WTC11 (cell line): ENCODE measurements around the gene ALK. TPM values are rescaled to one million over a fixed set of nuclear protein-coding genes. Genes with fewer than 3 reads are reported as not detected.

Experiments used
- ATAC-seq: fragments of 200-7000 bp; cut with Tn5 transposase; 2 replicates; pipeline ENCODE4 v1.10.0; 2021; ENCODE audit warnings: mild to moderate bottlenecking, moderate library complexity
- CTCF ChIA-PET: fragments of 300-600 bp; sonication (Branson Sonifier 250); formaldehyde crosslinking; loops from one replicate; lab custom pipeline; 2021; ENCODE audit warnings: antibody characterized with exemption; lab: Charles Lee
- POLR2A ChIA-PET: fragments of 350-600 bp; sonication (Branson Sonifier 250); formaldehyde crosslinking; loops from one replicate; lab custom pipeline; 2021; ENCODE audit warnings: antibody characterized with exemption; lab: Charles Lee
- DNase-seq: peaks from one replicate; pipeline ENCODE4 v3.0.0; 2021; ENCODE audit warnings: low spot score
- H3K27ac Mint-ChIP-seq: 2 replicates; pipeline ENCODE4 v1.8.0; 2021; ENCODE audit warnings: mixed read lengths
- H3K27me3 Mint-ChIP-seq: 2 replicates; pipeline ENCODE4 v1.8.0; 2021; ENCODE audit warnings: low read depth, mild to moderate bottlenecking, moderate library complexity, mixed read lengths
- H3K36me3 Mint-ChIP-seq: 2 replicates; pipeline ENCODE4 v1.8.0; 2021; ENCODE audit warnings: mixed read lengths
- H3K4me1 Mint-ChIP-seq: 2 replicates; pipeline ENCODE4 v1.8.0; 2022; ENCODE audit warnings: mixed read lengths
- H3K4me3 Mint-ChIP-seq: 2 replicates; pipeline ENCODE4 v1.8.0; 2021; ENCODE audit warnings: mild to moderate bottlenecking, moderate library complexity, mixed read lengths
- H3K9me3 Mint-ChIP-seq: 2 replicates; pipeline ENCODE4 v1.8.0; 2021; ENCODE audit warnings: mixed read lengths
- ATF1 ChIP-seq: sonication (generic); formaldehyde crosslinking; IDR thresholded peaks from 2 replicates; pipeline ENCODE4 v1.8.1; 2023; ENCODE audit warnings: mild to moderate bottlenecking, moderate library complexity, missing genetic modification reagents
- CREB1 ChIP-seq: sonication (generic); formaldehyde crosslinking; IDR thresholded peaks from 2 replicates; pipeline ENCODE4 v1.8.0; 2023; ENCODE audit warnings: mild to moderate bottlenecking, missing genetic modification reagents
- EMX1 ChIP-seq: fragments of 250-450 bp; sonication (Bioruptor Pico); IDR thresholded peaks from 2 replicates; pipeline ENCODE4 v1.8.0; 2021; ENCODE audit warnings: mild to moderate bottlenecking
- HMGA2 ChIP-seq: fragments of 250-450 bp; sonication (Bioruptor Pico); IDR thresholded peaks from 2 replicates; pipeline ENCODE4 v1.4.0; 2021; ENCODE audit warnings: mild to moderate bottlenecking, moderate library complexity
- IRF2 ChIP-seq: sonication (generic); formaldehyde crosslinking; IDR thresholded peaks from 2 replicates; pipeline ENCODE4 v1.8.0; 2022; ENCODE audit warnings: low read depth, missing genetic modification reagents, borderline replicate concordance
- JUN ChIP-seq: sonication (generic); formaldehyde crosslinking; IDR thresholded peaks from 2 replicates; pipeline ENCODE4 v1.8.0; 2023; ENCODE audit warnings: mild to moderate bottlenecking, missing genetic modification reagents
- NFE2L1 ChIP-seq: sonication (generic); formaldehyde crosslinking; IDR thresholded peaks from 2 replicates; pipeline ENCODE4 v1.8.1; 2023; ENCODE audit warnings: missing genetic modification reagents
- NR1H2 ChIP-seq: sonication (generic); formaldehyde crosslinking; IDR thresholded peaks from 2 replicates; pipeline ENCODE4 v1.9.0; 2021; ENCODE audit warnings: mild to moderate bottlenecking, moderate library complexity, missing genetic modification reagents
- PRRX2 ChIP-seq: fragments of 250-450 bp; sonication (Bioruptor Pico); IDR thresholded peaks from 2 replicates; pipeline ENCODE4 v1.8.0; 2021; ENCODE audit warnings: mild to moderate bottlenecking
- RELA ChIP-seq: sonication (generic); formaldehyde crosslinking; IDR thresholded peaks from 2 replicates; pipeline ENCODE4 v1.8.1; 2022; ENCODE audit warnings: missing genetic modification reagents, mild to moderate bottlenecking, borderline replicate concordance
- SMAD3 ChIP-seq: sonication (generic); formaldehyde crosslinking; IDR thresholded peaks from 2 replicates; pipeline ENCODE4 v1.8.0; 2022; ENCODE audit warnings: missing genetic modification reagents, mild to moderate bottlenecking, borderline replicate concordance
- TEAD1 ChIP-seq: sonication (generic); formaldehyde crosslinking; IDR thresholded peaks from 2 replicates; pipeline ENCODE4 v1.8.0; 2022; ENCODE audit warnings: mild to moderate bottlenecking, missing genetic modification reagents
- ZBTB43 ChIP-seq: sonication (generic); formaldehyde crosslinking; IDR thresholded peaks from 2 replicates; pipeline ENCODE4 v1.8.1; 2023; ENCODE audit warnings: mild to moderate bottlenecking, missing genetic modification reagents
- ZNF138 ChIP-seq: sonication (generic); formaldehyde crosslinking; conservative IDR thresholded peaks from 2 replicates; pipeline ENCODE4 v1.8.1; 2022; ENCODE audit warnings: mild to moderate bottlenecking, moderate library complexity, missing genetic modification reagents
- ZNF317 ChIP-seq: sonication (generic); formaldehyde crosslinking; IDR thresholded peaks from 2 replicates; pipeline ENCODE4 v1.8.1; 2023; ENCODE audit warnings: low read depth, mild to moderate bottlenecking, moderate library complexity, missing genetic modification reagents, borderline replicate concordance
- ZNF396 ChIP-seq: fragments of 250-450 bp; sonication (Bioruptor Pico); IDR thresholded peaks from 2 replicates; pipeline ENCODE4 v1.8.0; 2021; ENCODE audit warnings: mild to moderate bottlenecking, moderate library complexity, borderline replicate concordance
- ZSCAN18 ChIP-seq: fragments of 250-450 bp; sonication (Bioruptor Pico); IDR thresholded peaks from 2 replicates; pipeline ENCODE4 v2.1.2; 2022; ENCODE audit warnings: mild to moderate bottlenecking, moderate library complexity
- total RNA-seq: library from RNA; stranded (reverse); gene quantifications from 3 replicates; pipeline ENCODE4 v1.2.3, GENCODE V29; 2021
- TF ChIP-seq, protein P1 (sequence below): sonication (generic); formaldehyde crosslinking; IDR thresholded peaks from 2 replicates; pipeline ENCODE4 v1.8.1; 2022; ENCODE audit warnings: mild to moderate bottlenecking, missing genetic modification reagents, moderate library complexity, borderline replicate concordance
- TF ChIP-seq, protein P2 (sequence below): sonication (generic); formaldehyde crosslinking; IDR thresholded peaks from 2 replicates; pipeline ENCODE4 v1.8.0; 2022; ENCODE audit warnings: mild to moderate bottlenecking, missing genetic modification reagents
- TF ChIP-seq, protein P3 (sequence below): fragments of 200-600 bp; IDR thresholded peaks from 2 replicates; pipeline ENCODE4 v1.8.0; 2022; ENCODE audit warnings: antibody characterized with exemption
- TF ChIP-seq, protein P4 (sequence below): sonication (generic); formaldehyde crosslinking; IDR thresholded peaks from 2 replicates; pipeline ENCODE4 v1.8.1; 2023; ENCODE audit warnings: mild to moderate bottlenecking, missing genetic modification reagents, borderline replicate concordance

The ALK gene
- total RNA-seq, 1 experiment from 2014 or later, result not detected

GRCh38 chr2:29557268-29557667 is 364.1 kb downstream of the ALK start (continued):
- TF ChIP-seq, protein P1, sequence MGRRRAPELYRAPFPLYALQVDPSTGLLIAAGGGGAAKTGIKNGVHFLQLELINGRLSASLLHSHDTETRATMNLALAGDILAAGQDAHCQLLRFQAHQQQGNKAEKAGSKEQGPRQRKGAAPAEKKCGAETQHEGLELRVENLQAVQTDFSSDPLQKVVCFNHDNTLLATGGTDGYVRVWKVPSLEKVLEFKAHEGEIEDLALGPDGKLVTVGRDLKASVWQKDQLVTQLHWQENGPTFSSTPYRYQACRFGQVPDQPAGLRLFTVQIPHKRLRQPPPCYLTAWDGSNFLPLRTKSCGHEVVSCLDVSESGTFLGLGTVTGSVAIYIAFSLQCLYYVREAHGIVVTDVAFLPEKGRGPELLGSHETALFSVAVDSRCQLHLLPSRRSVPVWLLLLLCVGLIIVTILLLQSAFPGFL, result no peak
- TF ChIP-seq CREB1 (CRISPR knock-in tag), result no peak
- TF ChIP-seq, protein P2, sequence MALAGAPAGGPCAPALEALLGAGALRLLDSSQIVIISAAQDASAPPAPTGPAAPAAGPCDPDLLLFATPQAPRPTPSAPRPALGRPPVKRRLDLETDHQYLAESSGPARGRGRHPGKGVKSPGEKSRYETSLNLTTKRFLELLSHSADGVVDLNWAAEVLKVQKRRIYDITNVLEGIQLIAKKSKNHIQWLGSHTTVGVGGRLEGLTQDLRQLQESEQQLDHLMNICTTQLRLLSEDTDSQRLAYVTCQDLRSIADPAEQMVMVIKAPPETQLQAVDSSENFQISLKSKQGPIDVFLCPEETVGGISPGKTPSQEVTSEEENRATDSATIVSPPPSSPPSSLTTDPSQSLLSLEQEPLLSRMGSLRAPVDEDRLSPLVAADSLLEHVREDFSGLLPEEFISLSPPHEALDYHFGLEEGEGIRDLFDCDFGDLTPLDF (CRISPR knock-in tag), result no peak
- TF ChIP-seq ZBTB43 (CRISPR knock-in tag), result no peak
- TF ChIP-seq, protein P3, sequence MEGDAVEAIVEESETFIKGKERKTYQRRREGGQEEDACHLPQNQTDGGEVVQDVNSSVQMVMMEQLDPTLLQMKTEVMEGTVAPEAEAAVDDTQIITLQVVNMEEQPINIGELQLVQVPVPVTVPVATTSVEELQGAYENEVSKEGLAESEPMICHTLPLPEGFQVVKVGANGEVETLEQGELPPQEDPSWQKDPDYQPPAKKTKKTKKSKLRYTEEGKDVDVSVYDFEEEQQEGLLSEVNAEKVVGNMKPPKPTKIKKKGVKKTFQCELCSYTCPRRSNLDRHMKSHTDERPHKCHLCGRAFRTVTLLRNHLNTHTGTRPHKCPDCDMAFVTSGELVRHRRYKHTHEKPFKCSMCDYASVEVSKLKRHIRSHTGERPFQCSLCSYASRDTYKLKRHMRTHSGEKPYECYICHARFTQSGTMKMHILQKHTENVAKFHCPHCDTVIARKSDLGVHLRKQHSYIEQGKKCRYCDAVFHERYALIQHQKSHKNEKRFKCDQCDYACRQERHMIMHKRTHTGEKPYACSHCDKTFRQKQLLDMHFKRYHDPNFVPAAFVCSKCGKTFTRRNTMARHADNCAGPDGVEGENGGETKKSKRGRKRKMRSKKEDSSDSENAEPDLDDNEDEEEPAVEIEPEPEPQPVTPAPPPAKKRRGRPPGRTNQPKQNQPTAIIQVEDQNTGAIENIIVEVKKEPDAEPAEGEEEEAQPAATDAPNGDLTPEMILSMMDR, result no peak
- no peak for TF ChIP-seq NR1H2
- TF ChIP-seq NFE2L1 (CRISPR knock-in tag), result no peak
- TF ChIP-seq TEAD1 (CRISPR knock-in tag), result no peak
- TF ChIP-seq, protein P4, sequence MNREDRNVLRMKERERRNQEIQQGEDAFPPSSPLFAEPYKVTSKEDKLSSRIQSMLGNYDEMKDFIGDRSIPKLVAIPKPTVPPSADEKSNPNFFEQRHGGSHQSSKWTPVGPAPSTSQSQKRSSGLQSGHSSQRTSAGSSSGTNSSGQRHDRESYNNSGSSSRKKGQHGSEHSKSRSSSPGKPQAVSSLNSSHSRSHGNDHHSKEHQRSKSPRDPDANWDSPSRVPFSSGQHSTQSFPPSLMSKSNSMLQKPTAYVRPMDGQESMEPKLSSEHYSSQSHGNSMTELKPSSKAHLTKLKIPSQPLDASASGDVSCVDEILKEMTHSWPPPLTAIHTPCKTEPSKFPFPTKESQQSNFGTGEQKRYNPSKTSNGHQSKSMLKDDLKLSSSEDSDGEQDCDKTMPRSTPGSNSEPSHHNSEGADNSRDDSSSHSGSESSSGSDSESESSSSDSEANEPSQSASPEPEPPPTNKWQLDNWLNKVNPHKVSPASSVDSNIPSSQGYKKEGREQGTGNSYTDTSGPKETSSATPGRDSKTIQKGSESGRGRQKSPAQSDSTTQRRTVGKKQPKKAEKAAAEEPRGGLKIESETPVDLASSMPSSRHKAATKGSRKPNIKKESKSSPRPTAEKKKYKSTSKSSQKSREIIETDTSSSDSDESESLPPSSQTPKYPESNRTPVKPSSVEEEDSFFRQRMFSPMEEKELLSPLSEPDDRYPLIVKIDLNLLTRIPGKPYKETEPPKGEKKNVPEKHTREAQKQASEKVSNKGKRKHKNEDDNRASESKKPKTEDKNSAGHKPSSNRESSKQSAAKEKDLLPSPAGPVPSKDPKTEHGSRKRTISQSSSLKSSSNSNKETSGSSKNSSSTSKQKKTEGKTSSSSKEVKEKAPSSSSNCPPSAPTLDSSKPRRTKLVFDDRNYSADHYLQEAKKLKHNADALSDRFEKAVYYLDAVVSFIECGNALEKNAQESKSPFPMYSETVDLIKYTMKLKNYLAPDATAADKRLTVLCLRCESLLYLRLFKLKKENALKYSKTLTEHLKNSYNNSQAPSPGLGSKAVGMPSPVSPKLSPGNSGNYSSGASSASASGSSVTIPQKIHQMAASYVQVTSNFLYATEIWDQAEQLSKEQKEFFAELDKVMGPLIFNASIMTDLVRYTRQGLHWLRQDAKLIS (CRISPR knock-in tag), result no peak
- TF ChIP-seq ATF1 (CRISPR knock-in tag), result no peak

DNA sequence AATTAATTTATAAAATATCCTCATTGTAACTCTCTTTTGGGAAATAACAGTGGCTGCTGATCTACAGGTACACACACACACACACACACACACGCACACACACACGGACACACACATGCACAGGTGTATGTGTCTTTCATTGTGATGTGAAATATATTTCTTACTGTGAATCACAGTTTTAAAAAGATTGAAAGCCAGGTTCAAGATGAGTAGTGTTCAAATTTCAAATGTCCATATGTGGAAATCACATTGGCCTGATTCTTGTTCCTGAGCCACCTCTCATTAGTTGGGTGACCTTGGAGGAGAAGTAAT is 372.4 kb downstream of the ALK start:
- ChIA-PET CTCF (no interaction called here), POLR2A (no interaction called here)
- ATAC-seq (no peak), DNase-seq (no peak)
- no peak overlapping the region for H3K4me3 Mint-ChIP-seq
- no peak overlapping the region for H3K27ac Mint-ChIP-seq
- H3K36me3 Mint-ChIP-seq, result no peaks in the 10 kb centered on the region
- TF ChIP-seq ZNF317 (CRISPR knock-in tag) (no peak), SMAD3 (CRISPR knock-in tag) (no peak), JUN (CRISPR knock-in tag) (no peak), PRRX2 (CRISPR knock-in tag) (no peak), HMGA2 (CRISPR knock-in tag) (no peak), NR1H2 (no peak)
- H3K9me3 Mint-ChIP-seq, result peaks cover 5% of the 10 kb centered on the region; the same call in 1 of the 2 replicates
- peaks cover 2% of the 10 kb centered on the region; the same call in 1 of the 2 replicates for H3K27me3 Mint-ChIP-seq
- H3K4me1 Mint-ChIP-seq, result peaks cover 14% of the 10 kb centered on the region

DNA sequence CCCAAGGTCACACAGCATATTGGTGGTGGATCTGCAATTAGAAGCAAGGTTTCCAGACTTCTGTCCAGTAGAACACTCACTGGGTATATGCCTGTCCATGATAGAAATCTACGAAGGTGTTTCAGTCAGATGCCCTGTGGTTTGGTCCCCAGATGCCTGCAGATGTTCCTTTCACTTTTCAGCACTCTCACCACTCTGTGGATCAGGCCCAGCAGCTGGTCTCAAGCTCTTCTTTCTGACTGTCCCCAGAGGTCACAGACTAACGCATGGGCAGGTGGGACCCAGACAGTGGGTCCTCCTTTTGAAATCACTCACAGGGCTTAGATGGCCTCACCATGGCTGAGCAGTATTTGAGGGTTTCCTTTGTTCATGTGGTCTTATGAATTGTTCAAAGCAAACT is 376.5 kb downstream of the ALK start:
- no peaks in the 10 kb centered on the region; the same call in 1 of the 2 replicates for H3K27me3 Mint-ChIP-seq
- no peak overlapping the region for H3K27ac Mint-ChIP-seq
- no peak for ATAC-seq
- CTCF ChIA-PET, result no interaction called here
- H3K9me3 Mint-ChIP-seq, result no peaks in the 10 kb centered on the region
- DNase-seq, result no peak
- no peak overlapping the region for H3K4me3 Mint-ChIP-seq
- POLR2A ChIA-PET, result no interaction called here
- H3K4me1 Mint-ChIP-seq, result peaks cover 5% of the 10 kb centered on the region; the same call in 1 of the 2 replicates
- H3K36me3 Mint-ChIP-seq, result no peaks in the 10 kb centered on the region
- TF ChIP-seq ZBTB43 (CRISPR knock-in tag) (no peak), ZNF396 (CRISPR knock-in tag) (no peak), CREB1 (CRISPR knock-in tag) (no peak), ZNF138 (CRISPR knock-in tag) (no peak), EMX1 (CRISPR knock-in tag) (no peak), IRF2 (CRISPR knock-in tag) (no peak), ZSCAN18 (no peak), RELA (no peak)
- TF ChIP-seq, protein P2 (CRISPR knock-in tag), result no peak
